Measurements from ENCODE around the gene DDI1.

DDI1 gene

DNA sequence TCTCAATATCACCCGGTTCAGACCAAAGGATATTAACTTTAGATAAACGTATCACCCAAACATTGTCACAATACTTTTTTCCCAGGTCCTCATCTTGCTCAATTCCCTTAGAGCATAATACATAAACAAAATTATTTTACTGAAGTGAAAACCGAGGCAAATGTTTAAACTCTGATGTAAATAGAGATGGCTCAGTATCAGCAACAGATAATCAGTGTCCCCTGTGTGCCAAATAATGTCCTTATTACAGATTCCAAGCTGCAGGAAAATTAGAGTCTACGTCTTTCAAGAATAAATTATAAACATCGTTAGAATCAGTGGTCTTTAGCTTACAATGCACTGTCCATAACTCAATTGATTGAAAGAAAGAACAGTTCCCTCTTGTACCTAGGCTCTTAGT is 50.2 kb downstream of the DDI1 start:
- Histone ChIP-seq H3K27ac (no peak overlapping the region), H3K4me3 (ENCODE audit: low read depth, low read length) (no peak overlapping the region), H3K36me3 (replicated peaks) (no peaks in the 10 kb centered on the region), H3K27me3 (replicated peaks) (no peaks in the 10 kb centered on the region)
- TF ChIP-seq, protein P1, sequence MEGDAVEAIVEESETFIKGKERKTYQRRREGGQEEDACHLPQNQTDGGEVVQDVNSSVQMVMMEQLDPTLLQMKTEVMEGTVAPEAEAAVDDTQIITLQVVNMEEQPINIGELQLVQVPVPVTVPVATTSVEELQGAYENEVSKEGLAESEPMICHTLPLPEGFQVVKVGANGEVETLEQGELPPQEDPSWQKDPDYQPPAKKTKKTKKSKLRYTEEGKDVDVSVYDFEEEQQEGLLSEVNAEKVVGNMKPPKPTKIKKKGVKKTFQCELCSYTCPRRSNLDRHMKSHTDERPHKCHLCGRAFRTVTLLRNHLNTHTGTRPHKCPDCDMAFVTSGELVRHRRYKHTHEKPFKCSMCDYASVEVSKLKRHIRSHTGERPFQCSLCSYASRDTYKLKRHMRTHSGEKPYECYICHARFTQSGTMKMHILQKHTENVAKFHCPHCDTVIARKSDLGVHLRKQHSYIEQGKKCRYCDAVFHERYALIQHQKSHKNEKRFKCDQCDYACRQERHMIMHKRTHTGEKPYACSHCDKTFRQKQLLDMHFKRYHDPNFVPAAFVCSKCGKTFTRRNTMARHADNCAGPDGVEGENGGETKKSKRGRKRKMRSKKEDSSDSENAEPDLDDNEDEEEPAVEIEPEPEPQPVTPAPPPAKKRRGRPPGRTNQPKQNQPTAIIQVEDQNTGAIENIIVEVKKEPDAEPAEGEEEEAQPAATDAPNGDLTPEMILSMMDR (IDR thresholded peaks at IDR 0.05; ENCODE audit: low read depth, low read length, missing control alignments) = no peak
- DNase-seq = no peak
- in situ Hi-C loops (cut with HindIII; ENCODE audit: low pct_ligation_motif_present, low sequenced_read_pairs) = no loop called here

Data from brain microvascular endothelial cell (primary cell).